PC-3 (cell line): Measurements from ENCODE around the gene EPB41L2.

Experiments used
- CTCF ChIP-seq: fragments of 300-600 bp; sonication (generic); conservative IDR thresholded peaks from 2 replicates; pipeline ENCODE4 v1.5.1; 2017; ENCODE audit warnings: antibody characterized with exemption, low read depth, mild to moderate bottlenecking, low read length
- EZH2 ChIP-seq: fragments of 300-600 bp; sonication (generic); IDR thresholded peaks from one replicate; pipeline ENCODE4 v1.6.1; 2017; ENCODE audit warnings: antibody characterized with exemption, mild to moderate bottlenecking, low read length; ENCODE audit not compliant: unreplicated experiment
- EZH2phosphoT487 ChIP-seq: fragments of 300-600 bp; sonication (generic); IDR thresholded peaks from 2 replicates; pipeline ENCODE4 v1.6.1; 2018; ENCODE audit warnings: mild to moderate bottlenecking, antibody characterized with exemption, low read length, borderline replicate concordance

- TF ChIP-seq CTCF (no peak), EZH2 (no peak), EZH2phosphoT487 (no peak)
Measured at GRCh38 chr6:131015025-131015591, 47.9 kb downstream of the EPB41L2 start.
